HG02981 (cell line): Measurements from ENCODE around the gene TATDN2.
"Not testable (repeated sequence)": the region's sequence is repeated elsewhere in the genome, so short reads cannot be mapped to it uniquely, and the experiment has no call there.

Source experiments
- ATAC-seq: cut with Tn5 transposase; IDR thresholded peaks from one replicate; pipeline ENCODE4 v1.9.1; 2021; ENCODE audit warnings: mild to moderate bottlenecking, moderate library complexity; ENCODE audit not compliant: unreplicated experiment

Gene TATDN2

DNA sequence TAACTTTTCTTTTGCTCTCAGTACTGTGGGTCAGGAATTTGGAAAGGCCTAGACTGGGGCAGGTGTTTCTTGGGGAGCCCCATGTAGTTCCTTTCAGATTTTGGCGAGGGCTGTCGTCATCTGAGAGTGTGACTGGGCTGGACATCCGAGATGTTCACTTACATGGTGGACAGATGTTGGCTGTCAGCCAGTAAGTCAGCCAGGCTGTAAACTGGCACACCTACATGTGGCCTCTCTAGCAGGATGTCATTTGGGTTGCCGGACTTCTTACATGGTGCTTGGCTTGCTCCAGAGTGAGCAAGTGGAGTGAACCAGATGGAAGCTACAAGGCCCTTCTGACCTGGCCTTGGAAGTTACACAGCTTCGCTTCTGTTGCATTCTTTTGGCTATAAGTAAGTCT, 20.7 kb downstream of the TATDN2 start:
- ATAC-seq, result no peak

DNA sequence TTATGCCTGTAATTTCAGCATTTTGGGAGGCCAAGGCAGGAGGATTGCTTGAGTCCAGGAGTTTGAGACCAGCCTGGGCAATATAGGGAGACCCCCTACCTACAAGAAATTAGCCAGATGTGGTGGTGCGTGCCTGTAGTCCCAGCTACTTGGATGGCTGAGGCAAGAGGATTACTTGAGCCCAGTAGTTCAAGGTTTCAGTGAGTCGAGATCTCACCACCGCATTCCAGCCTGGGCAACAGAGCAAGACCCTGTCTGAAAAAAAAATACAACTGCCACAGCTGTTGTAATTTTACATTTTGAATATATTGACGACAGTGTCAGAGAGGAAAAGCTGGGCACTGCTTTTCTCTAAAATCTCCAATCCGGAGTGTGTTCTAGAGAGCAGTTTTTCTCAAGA, 21.2 kb downstream of the TATDN2 start:
- no peak for ATAC-seq

DNA sequence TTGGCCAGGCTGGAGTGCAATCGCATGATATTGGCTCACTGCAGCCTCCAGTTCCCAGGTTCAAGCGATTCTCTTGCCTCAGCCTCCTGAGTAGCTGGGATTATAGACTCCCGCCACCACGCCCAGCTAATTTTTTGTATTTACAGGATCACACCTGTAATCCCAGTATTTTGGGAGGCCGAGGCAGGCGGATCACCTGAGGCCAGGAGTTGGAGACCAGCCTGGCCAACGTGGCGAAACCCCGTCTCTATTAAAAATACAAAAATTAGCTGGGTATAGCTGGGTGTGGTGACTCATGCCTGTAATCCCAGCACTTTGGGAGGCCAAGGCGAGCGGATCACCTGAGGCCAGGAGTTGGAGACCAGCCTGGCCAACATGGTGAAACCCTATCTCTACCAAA, 24.2 kb downstream of the TATDN2 start:
- not testable (repeated sequence) for ATAC-seq

DNA sequence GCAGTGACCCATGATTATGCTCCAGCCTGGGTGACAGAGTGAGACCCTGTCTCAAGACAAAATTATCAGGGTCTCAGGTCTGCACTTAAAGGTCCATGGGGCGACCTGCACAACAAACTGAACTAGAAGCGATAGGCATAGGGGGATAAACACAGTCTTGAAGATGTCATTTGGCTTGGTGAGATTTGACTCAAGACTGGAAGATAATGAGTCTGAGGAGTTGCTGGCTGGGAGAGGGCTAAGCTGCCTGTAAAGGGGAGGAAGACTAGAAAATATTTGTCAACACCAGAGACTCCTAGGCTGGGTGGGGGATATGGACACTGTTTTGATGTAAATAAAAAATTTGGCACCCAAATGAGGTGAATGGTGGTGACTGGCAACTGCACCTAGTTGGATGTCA, 24.7 kb downstream of the TATDN2 start:
- no peak for ATAC-seq

DNA sequence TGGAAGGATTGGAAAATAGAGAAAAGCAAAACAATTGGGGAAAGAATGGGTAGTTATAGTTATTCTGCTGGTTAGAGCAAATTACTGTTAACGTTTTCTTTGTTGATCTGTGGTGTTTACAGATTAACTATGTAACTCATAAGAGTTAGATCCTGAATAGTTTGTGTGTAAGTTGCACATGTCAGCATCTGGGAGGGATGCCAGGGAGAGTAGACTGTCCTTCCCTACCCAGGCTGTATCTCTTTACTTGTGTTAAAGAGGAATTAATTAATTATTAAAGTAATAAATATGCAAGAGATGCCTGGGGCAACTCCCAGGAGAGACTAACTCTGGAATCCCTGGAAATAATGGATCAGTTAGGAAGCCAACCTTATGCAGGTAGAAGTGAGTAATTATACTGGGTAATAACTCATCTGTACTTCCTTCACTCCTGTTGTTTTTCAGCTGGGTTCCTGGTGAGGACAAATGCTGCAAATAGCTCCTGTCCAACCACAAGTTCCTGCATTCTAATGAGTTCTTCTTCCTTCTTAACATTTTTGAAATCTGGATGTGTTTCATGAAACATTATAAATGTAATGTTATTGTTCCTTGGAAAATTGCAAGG, 25.5 kb downstream of the TATDN2 start:
- ATAC-seq, result no peak

DNA sequence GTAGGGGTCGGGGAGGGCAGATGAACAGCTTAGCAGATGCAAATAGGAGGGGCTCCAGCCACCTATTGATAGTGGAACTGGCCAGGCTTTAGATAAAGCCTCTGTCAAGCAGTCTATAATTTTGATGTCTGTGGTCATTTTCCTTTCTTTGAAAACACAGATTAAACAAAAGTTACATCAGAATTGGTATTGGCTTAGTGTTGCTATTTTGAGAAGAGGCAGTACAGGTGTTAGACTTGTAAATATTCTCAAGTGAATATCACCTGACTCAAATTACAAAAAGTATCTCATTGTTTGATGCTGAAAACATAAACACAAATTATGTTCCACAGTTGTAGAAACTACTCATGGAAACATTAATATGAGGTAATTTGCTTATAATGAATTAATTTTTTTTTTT, 26.3 kb downstream of the TATDN2 start:
- no peak for ATAC-seq

DNA sequence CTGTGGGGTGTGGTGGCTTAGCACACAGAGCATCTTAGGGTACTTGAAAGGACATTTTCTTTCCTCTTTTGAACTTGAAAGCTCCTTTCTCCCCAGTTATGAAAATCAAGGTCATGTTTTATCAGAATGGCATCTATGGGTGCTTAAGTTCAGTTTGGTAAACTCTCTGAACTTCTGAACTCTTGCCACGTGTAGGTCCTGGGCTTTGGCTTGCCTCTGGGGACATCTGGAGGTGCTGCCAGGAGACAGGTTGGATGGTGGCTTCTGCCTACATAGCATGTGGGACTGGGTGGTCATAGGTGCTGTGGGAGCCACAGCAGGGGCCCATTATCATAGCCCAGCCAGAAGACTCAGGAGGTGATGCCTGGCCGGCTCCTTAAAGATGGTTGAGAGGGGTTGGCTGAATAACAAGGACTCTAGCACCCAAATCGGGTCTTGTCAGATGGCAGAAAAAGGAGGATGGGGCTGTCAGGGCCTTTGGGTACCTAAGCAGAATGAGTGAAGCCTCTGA, 28.9 kb downstream of the TATDN2 start:
- ATAC-seq, result no peak

DNA sequence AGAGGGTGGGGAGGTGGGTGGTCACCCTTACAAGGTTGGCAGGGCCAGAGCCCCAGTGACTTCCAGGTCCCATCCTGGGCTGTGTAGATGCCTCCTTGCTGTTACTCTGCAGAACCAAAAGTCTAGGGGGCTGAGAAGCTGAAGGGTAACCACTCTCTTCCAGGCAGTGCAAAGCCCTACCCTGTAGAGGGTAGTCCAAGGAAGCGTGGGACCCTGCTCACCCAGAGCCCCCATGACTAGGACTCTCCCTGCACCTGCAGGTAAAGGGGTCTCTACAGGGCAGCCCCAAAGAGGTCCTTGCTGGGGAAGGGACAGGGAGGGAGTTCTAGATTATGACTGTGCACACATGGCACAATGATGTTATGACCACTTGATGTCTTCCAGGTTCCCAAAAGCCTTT, 30.2 kb downstream of the TATDN2 start:
- no peak for ATAC-seq

DNA sequence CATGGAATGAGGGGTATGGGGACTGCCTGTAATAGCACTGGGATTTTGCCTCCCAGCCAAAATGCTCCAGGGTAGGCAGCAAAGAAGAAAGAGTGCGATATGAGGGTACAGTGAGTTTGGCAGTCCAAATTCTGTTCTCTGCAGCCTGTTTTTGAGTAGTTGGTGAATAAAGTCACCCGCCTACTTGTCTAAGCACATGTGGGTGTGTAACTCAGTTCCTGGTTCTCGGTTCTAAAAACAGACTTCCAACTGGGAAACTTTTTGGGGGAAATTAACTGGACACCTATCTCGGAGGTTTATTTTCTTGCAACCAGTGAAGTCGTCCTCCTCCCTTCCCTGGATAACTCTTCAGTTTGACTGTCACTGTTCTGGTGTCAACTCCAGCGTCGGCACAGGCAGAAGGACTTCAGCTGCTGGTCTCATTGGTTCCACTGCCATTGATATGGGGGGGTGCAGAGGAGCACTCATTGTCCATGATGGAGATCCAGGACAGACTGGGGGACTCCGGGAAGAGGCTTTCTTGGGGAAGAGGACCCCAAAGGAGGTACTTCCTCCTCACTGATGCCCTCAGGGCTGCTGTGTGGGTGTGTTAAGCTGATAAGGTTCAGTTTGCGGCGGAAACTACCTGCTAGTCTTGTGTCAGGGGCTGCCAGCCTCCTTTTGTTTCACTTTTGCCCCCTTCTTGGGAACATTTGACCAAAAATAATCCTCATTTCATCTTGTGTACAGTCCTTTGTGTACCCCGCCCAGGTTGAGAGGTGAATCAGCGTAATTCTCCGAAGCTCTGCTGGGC, 31.3 kb downstream of the TATDN2 start:
- ATAC-seq, result no peak

DNA sequence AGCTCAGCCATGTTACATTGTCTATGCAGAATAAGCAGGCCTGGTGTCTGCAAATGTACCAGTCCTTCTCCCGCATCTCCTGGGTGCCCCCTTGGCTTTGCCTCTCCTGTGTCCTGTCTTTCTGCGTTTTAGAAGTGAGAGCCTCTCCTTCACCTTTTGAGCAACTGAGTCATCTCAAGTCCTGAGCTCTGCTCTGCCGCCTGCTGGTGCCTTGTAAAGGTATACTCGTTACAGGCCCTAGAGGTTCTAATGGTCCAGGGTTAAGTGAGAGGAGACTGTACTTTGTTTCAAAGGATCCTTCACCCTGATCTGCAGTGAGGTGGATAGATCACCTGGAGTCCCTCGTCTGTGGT, 31.9 kb downstream of the TATDN2 start:
- no peak for ATAC-seq

DNA sequence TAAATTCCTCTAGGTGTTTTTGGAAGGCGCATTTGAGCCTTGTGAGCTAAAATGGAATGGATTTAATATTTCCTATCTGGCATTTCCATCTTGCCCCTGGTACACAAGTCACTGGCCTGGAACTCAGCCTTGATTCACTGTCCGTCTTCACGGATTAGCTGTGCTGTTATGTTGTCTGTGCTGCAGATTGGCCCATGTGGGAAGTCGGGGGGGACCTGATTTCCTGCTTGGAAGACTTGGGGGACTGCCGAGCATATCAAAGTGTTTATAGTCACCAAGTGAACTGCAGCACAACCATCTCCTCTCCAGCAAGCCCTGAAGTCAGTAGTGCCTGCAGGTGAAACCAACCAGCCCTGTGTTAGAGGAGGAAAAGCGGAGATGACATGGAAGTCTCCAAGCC, 32.3 kb downstream of the TATDN2 start:
- no peak for ATAC-seq

DNA sequence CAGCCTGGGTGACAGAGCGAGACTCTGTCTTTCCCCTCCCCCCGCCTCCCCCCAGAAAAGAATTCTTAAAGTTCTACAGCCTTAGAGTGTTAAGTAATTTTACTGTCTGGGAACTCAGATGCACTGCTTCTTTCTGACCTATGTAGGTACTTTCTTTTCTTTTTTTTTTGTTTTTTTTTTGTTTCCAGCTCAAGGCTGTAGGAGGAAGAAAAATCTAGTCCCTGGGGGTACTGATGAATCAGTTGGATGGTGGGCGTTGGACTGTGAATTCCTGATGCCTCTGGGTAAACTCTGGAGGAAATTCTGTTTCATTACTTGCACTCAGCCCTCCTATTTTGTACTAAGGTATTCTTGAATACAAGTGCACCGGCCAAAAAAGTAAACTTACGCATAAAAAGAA, 33.7 kb downstream of the TATDN2 start:
- no peak for ATAC-seq

DNA sequence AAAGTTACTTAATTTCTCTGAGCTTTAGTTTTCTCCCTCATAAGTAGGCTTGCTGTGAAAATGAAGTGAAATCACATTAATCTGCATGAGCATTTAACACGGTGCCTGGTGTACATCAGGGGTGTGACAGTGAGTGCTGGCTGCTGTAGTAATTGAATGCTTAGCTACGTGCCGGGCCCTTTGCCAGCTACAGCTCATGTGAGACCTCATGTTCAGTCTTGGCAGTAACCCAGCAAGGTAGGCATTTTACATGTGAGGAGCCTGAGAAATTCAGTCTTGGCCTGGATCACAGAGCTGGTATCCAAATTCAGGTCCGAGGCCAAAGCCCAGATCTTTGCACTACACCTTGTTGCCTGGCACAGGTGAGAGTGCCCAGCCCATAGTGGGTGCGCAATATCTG, 35.4 kb downstream of the TATDN2 start:
- ATAC-seq, result no peak

DNA sequence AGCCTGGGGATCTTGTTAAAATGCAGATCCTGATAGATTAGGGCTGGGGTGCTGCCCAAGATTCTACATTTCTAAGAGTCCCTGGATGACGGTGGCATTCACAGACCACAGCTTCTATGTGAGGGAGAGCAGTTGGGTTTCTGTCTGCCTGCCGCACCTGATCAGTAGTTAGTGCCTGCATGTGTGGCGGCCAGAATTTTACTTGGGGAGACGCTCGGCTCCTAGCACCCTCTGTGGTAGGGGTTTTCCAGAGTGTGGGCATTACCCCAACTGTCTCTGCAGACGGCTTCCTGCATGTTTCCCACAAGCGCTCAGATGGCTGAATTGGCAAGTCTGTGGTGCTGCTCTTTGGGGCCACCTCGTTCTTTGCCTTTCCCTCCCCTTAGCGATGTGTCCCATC, 36.2 kb downstream of the TATDN2 start:
- ATAC-seq, result no peak

DNA sequence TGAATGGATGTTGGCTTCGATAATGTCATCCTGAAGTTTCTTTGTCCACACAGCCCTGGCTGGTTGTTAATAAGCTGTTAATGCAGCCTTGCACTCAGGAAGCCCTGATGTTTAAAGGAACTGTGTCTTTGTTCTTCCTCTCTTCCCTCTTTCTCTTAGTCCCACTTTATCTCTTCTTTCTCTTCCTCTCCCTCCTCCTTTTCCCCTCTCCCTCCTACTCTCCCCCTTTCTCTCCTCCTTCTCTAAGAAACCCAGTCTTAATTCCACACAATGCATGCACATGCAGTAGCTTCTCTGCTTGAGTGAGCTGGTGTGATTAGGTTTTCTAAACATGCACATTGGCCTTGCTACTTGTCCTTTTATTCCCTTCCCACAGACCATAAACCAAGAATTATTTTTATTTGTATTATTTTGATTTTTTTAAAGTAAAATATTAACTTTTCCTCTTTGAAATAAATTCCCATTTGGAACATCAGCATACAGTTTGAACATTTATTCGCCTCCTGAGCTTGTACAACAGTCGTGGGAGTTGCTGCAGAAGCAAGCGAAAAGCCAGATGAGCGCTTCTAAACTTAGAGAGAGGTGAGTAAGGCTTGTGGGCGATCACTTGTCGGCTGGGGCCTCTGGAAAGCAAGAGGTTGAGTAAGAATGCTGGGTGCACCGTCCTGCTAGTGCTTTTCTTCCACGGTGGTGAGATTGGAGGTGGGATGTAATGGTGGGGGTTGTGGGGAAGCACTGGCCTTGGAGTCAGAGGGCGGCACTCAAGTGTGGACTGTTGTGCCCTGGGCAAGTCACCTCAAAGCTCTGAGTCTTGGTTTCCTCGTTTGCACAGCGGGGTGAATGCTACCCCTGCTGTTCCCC, 37.2 kb downstream of the TATDN2 start:
- ATAC-seq, result no peak

DNA sequence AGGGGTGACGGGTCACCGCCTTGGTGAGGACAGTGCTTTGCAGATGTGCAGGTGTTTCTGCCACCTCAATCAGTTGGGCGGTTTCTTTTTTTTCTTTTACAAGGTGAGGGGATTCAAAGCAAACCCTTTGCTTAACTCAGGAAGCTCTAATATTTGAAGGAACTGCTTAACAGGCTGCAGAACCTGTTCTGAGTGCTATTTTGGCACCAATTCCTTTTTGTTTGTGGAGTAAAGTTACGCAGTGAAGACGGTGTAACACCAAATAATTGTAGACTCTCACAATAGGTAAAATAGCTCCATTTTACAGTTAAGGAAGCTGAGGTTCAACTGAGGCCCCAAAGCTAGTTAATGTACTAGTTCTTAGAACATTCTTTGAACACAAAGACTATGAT, 37.9 kb downstream of the TATDN2 start:
- ATAC-seq, result no peak

DNA sequence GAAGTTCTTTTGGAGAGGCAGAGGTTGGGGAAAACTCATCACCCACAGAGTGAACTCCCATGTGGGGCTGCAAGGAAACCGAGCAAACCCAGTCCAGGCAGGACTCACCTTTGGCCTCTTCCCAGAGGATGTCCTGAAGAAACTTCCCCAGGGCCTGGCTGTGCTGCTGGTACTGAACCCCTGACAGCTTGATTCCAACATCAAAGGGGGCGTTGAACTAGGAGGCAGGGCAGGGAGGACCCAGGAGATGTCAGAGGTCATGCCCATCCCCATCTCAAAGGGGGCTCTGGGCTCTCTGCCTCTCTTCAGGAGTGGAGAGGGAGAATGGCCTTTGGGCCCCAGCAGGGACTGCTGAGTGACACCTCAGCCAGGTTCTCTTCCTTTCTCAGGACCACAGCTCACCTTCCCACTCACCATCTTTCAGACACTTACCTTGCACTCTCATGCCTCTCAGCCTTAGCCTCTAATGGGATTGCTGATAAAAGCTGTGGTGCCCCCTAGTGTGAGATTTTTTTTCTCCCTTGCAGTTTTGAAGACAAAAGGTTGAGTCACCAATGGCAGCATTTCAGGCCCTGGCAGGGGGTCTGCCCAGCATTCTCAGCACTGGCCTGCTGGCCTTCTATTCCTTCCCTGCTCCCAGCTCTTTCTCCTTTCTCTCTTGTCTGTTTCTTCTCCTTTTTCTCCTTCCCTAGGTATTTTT, 38.5 kb downstream of the TATDN2 start:
- no peak for ATAC-seq

DNA sequence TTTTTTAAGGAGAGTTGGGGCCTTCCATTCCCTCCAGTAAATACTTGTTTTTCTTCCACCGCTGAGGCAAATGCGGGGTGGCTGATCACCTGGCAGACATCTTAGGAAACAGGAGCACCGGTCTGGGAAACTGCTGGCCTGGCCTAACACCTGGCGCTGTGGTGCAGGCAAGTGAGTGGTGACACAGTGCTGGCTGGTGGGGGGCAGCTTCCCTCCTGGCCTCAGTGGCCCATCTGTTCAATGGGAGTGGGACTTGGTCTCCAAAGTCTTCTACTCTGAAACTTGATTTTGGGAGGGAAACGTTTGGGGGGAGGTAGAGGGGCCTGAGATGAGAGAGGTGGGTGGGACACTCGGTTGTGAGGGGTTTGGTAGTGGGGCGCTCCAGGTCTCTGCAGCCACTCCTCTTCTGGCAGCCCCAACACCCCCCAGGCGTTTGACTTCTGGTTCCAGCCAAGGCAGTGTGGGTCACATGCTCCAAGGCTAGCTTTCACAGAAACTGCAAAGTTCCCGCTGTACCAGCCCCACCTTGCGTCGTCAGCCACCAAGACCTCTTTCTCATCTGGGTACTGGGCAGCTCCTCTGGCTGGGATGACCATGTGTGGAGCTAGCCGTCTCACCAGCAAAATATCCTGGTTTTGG, 39.8 kb downstream of the TATDN2 start:
- ATAC-seq, result no peak

DNA sequence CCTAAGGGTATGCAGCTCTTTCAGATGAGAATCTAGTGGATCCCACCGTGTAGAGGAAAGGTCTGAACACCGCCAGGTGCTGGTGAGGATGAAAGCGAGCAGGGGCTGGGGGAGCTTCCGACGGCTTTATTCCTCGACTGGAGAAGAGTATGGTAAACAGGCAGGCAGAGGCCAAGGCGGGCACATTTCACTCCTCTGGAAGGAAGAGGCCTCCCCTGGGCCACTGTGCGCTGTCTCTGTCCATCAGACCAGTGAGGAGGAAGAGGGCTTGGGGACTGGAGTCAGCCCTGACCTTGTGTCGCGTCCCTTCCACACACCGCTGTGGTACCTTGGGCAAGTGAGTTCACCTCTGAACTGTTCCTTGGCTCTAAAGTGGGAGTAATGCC, 40.3 kb downstream of the TATDN2 start:
- no peak for ATAC-seq

DNA sequence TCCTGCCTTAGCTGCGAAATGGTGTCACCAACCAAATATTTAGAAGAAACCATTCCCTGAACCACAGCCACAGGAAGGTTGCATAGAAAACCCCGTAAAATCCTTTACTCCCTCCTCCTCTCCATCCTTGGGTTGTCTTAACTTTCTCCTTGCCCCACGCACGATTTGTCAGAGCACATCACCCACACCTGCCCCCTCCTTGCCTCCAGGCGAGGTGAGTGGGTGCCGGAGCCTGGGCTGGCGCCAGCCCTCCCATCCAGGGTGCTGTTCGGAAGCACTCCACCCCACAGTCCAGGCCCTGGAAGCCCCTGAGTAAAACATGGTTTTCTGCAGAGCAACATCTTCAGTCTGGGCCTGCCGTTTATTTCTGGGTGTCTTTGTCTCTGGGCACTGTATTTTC, 40.8 kb downstream of the TATDN2 start:
- ATAC-seq, result no peak
